HG03060 (cell line): ENCODE data around the gene CRTC3.

Source experiments
- ATAC-seq: cut with Tn5 transposase; IDR thresholded peaks from one replicate; pipeline ENCODE4 v1.9.1; 2021; ENCODE audit warnings: low read depth, moderate number of reproducible peaks; ENCODE audit not compliant: unreplicated experiment

Gene CRTC3

DNA sequence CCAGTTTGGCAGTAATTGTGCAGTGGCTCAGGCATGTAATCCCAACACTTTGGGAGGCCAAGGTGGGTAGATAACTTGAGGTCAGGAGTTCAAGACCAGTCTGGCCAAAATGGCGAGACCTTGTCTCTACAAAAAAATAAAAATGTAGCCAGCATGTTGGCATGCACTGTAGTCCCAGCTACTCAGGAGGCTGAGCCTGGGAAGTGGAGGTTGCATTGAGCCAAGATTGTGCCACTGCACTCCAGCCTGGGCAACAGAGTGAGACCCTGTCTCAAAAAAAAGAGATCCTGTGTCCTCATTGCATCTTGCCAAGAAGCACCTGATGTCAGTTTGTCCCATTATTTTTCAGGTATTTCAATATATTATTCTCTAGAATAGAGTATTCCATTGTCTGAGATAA, 61.8 kb downstream of the CRTC3 start:
- ATAC-seq: no peak

GRCh38 chr15:90592131-90592881, 62.6 kb downstream of the CRTC3 start:
- ATAC-seq: no peak

DNA sequence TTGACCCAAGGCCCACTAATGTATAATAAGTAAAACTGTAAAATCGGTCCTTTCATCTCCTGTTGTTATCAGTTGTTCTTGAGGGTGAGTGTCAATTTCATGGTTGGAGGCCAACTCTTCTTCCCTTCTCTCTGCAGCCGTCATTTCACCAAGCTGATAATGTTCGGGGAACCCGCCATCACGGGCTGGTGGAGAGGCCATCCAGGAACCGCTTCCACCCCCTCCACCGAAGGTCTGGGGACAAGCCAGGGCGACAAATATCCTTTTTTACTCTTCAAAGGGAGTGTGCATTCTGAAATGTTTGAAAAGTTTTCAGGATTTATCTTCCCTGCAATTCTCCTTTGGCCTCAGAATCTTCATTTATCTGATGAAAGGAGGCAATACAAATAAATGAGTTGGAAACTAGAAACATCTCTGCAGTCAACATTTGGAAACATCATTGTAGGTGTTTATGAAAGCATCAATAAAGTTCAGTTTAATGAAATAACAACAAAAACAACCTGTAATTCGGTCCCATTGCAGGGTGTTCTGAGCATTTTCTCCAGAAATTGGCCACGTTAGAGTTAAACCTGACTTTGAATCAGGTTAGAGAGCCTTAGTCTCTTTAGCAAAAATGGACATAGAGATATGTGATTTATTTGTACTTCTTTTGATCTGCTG, 63.9 kb downstream of the CRTC3 start:
- ATAC-seq: no peak

DNA sequence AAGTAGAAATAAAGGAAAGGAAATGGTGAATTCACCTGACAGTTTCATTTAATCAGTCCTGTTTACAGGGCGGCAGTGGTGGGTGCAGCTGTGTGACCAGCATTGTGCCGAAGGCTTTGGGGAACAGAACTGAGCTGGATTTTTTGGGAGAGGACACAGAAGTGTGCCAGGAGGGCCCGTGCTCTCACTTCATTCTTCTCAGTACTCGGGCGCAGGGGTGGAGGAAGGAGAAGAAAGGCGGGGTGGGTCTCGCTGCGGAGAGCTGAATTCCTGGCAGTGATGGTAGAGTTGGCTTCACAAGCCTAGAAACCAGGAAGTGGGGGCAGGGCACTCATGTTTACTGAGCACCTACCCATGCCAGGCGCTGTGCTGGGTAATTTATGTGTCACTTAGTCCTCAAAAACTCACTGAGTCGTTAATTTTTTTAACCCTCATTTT, 64.6 kb downstream of the CRTC3 start:
- no peak for ATAC-seq

GRCh38 chr15:90595763-90596155, 66.0 kb downstream of the CRTC3 start:
- no peak for ATAC-seq

DNA sequence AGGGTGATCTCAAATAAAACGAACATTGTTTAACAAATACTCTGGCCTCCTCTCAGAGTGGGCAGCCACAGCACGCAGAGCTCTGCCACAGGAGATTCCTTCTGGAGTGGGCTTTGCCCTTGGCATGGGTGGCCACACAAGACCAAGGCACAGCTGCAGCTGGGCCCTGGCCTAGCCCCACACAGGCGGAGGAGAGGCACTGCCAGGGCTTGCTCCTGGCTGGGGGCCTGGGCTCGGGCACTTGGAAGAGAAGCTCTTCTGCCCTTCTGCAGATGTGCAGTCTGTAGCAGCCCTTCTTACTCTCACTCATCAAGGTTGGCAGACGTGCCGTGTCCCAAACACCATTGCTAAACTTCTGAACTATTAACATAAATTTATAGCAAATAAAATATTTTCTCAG, 67.2 kb downstream of the CRTC3 start:
- no peak for ATAC-seq

GRCh38 chr15:90597577-90597976, 67.9 kb downstream of the CRTC3 start:
- ATAC-seq: no peak

DNA sequence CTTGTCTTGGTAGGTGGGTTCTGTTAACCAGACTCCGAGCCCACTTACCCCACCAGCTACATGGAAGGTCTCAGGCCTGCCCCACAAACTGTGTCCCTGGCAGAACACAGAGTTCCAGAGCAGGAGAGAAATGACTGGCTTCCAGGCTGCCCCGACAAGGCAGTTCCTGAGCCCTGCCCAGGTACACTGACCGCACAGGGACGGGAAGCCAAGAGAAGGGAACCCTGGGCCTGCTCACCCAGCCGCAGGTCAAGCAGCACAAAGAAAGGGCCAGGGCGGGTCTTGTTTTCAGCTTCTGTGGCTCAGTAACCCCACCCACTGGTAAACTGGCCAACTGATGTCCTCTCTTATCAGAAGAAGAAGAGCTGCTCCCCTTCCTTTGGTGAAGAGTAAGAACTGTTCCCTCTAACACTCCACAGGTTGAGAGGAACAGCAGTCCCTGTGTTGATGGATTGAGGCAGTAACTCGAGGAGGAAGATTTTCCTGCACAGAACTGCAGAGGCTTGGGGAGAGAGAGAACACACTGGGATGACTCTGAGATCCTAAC, 68.4 kb downstream of the CRTC3 start:
- ATAC-seq: no peak

GRCh38 chr15:90598679-90599078, 69.0 kb downstream of the CRTC3 start:
- no peak for ATAC-seq

DNA sequence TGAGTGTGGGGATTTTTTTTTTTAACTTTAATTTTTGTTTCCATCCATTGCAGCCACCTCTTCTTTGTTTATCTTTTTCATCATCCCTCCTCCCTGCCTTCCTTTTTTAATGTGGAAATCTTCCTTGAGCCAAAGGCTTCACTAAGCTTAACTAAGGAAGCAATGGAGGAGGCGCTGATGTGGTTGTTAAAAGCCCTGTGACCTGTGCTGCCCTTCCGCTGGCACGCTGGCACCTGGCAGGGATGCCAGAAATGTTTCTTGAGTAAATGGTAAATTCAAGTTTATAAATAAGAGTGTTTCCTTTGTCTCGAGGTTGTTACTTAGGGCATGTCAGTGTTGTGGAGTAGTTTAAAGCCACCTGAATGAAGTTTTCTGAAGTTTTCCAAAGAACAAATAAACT, 69.4 kb downstream of the CRTC3 start:
- ATAC-seq: no peak

DNA sequence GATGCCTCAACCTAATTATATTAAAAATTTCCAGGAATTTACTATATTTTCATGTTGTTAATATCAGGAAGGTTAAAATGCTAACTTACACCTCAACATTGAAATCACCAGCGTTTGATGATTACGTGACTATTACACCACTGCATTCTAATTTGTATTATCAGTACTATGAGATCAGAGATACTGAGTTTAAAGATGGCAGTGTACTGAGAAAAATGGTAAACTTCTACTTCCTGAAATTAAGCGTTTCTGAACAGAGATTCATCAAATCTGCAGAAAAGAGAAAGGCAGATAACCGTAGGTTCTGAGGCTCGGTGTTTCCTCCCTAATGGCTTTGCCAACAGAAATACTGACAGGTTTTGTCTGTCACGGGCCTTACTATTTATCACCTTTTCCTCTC, 69.9 kb downstream of the CRTC3 start:
- ATAC-seq: no peak

DNA sequence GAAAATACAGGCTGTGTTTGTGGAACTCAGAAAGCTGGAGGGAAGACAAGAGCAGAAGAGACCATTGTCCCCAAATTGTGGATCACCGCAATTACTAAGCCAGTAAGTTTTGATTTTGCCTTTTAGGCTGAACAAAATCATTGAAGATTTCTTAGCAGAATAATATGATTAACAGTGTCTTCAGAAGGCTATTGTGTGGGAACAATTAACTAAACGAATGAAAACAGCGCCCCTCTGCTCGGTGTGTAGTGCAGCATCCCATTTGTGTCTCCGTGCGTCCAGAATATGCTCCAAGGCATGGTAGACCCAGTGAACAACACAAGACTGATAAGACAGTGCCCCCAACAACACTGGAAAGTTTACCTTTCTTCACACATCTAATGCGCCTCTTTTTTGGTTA, 71.2 kb downstream of the CRTC3 start:
- ATAC-seq: no peak

DNA sequence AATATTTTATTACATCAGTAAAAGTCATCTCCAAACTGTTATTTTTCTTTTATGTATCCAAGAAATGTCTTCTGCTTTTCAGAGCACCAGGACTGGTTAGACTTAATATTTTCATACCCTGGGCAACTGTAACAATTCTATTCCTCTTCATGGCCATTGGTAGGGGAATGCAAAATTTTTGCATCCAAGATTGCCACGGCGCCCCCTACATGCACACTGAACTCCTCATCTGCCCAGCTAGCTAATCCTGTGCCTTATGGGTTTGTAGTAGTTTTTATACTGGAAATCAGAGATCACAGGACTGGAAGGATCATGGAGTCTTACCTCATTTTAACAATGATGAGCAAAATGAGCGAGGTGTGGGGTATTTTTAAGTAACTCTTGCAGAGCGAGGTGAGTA, 74.2 kb downstream of the CRTC3 start:
- no peak for ATAC-seq

GRCh38 chr15:90606641-90607040, 76.9 kb downstream of the CRTC3 start:
- ATAC-seq: no peak

GRCh38 chr15:90607361-90607760, 77.6 kb downstream of the CRTC3 start:
- no peak for ATAC-seq

- ATAC-seq: no peak
These were observed 79.8 kb downstream of the CRTC3 start for GRCh38 chr15:90609242-90610180.

- no peak for ATAC-seq
These were observed 80.5 kb downstream of the CRTC3 start for GRCh38 chr15:90610190-90610589.

- no peak for ATAC-seq
These were observed 81.4 kb downstream of the CRTC3 start for GRCh38 chr15:90611157-90611556.

DNA sequence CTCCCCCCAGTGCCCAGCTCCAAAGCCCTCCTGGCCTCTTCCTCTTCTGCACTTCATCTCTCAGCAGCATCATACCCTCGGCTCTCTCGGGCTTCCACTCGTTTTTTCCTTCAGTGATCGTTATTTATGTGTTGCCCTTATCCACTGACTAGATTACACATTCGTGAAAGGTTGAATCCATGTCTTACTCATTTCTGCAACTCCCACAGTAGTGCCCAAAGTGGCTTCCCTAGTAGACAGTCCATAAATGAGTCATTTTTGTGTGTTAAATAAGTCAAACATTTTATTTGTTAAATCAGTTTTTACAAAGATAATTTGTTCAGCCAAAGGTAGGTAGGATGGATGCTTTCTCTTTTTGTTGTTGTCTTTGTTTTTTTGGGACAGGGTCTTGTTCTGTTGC, 87.4 kb downstream of the CRTC3 start:
- ATAC-seq: no peak

DNA sequence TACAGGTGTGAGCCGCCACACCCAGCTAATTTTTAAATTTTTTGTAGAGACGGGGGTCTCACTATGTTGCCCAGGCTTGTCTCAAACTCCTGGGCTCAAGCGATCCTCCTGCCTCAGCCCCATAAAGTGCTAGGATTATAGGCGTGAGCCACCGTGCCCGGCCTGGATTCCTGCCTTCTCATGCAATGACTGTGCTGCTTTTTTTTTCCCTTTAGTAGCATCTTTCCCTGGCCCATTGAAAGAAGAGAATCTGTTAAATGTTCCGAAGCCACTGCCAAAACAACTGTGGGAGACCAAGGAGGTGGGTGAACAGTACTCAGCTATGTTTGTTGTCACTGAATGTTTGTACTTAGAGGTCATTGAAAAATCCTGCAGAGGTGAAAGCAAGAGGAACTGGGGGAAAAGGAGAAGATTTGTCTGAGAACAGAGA, 88.0 kb downstream of the CRTC3 start:
- no peak for ATAC-seq
